HL-60 (cell line): ENCODE data around the gene CD163L1.

Source experiments
- GABPA ChIP-seq: IDR thresholded peaks from 2 replicates; pipeline ENCODE4 v1.6.1; 2012; ENCODE audit warnings: low read depth
- POLR2AphosphoS5 ChIP-seq: IDR thresholded peaks from 2 replicates; pipeline ENCODE4 v1.6.1; 2012; ENCODE audit warnings: low read depth
- TF ChIP-seq, protein P1 (sequence below): IDR thresholded peaks from one replicate; pipeline ENCODE4 v1.5.1; 2011; ENCODE audit warnings: low read length, control low read depth, inconsistent platforms; ENCODE audit not compliant: insufficient read depth
- TF ChIP-seq, protein P2 (sequence below): IDR thresholded peaks from 2 replicates; pipeline ENCODE4 v1.6.1; 2012; ENCODE audit warnings: low read depth; ENCODE audit not compliant: insufficient replicate concordance

DNA sequence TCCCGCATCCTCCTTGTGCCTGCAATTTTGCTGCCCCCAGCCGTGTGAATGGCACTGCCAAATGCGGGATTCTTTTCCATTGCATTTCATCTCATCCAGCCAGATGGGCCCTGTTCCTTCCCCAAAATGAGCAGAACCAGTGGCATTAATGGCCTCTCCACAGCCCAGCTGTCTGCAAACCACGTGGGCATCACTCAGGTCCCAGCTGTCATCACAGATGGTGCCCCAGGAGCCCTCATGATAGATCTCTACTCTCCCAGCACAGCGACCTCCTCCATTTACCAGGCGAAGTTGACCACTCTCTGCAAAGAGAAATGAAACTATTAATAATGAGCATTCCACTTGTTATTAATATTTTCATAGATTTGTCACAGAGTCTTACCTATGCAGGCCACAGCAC is 42.6 kb upstream of the CD163L1 start:
- TF ChIP-seq, protein P1, sequence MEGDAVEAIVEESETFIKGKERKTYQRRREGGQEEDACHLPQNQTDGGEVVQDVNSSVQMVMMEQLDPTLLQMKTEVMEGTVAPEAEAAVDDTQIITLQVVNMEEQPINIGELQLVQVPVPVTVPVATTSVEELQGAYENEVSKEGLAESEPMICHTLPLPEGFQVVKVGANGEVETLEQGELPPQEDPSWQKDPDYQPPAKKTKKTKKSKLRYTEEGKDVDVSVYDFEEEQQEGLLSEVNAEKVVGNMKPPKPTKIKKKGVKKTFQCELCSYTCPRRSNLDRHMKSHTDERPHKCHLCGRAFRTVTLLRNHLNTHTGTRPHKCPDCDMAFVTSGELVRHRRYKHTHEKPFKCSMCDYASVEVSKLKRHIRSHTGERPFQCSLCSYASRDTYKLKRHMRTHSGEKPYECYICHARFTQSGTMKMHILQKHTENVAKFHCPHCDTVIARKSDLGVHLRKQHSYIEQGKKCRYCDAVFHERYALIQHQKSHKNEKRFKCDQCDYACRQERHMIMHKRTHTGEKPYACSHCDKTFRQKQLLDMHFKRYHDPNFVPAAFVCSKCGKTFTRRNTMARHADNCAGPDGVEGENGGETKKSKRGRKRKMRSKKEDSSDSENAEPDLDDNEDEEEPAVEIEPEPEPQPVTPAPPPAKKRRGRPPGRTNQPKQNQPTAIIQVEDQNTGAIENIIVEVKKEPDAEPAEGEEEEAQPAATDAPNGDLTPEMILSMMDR, result no peak
- no peak for TF ChIP-seq GABPA
- TF ChIP-seq, protein P2, sequence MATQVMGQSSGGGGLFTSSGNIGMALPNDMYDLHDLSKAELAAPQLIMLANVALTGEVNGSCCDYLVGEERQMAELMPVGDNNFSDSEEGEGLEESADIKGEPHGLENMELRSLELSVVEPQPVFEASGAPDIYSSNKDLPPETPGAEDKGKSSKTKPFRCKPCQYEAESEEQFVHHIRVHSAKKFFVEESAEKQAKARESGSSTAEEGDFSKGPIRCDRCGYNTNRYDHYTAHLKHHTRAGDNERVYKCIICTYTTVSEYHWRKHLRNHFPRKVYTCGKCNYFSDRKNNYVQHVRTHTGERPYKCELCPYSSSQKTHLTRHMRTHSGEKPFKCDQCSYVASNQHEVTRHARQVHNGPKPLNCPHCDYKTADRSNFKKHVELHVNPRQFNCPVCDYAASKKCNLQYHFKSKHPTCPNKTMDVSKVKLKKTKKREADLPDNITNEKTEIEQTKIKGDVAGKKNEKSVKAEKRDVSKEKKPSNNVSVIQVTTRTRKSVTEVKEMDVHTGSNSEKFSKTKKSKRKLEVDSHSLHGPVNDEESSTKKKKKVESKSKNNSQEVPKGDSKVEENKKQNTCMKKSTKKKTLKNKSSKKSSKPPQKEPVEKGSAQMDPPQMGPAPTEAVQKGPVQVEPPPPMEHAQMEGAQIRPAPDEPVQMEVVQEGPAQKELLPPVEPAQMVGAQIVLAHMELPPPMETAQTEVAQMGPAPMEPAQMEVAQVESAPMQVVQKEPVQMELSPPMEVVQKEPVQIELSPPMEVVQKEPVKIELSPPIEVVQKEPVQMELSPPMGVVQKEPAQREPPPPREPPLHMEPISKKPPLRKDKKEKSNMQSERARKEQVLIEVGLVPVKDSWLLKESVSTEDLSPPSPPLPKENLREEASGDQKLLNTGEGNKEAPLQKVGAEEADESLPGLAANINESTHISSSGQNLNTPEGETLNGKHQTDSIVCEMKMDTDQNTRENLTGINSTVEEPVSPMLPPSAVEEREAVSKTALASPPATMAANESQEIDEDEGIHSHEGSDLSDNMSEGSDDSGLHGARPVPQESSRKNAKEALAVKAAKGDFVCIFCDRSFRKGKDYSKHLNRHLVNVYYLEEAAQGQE, result no peak
- no peak for TF ChIP-seq POLR2AphosphoS5
